Keratinocyte (primary cell): ENCODE results near the gene PIP4K2B. TPM values are rescaled to one million over a fixed set of nuclear protein-coding genes. Genes with fewer than 3 reads are reported as not detected.

Experiments used
- DNase-seq: peaks from one replicate; pipeline ENCODE4 v3.0.0-alpha.2; 2011; ENCODE audit warnings: low read depth, missing footprints, low spot score
- FAIRE-seq: peaks from 2 replicates; lab custom pipeline; 2011; peaks lifted over from hg19 to GRCh38; lab: Jason Lieb, UNC
- H2AFZ ChIP-seq: 2 replicates; pipeline ENCODE4 v1.6.0; 2012; ENCODE audit warnings: low read length, control low read depth, inconsistent platforms; ENCODE audit not compliant: control insufficient read depth
- H3K27ac ChIP-seq: 2 replicates; pipeline ENCODE4 v1.5.1; 2011; ENCODE audit warnings: low read length; ENCODE audit not compliant: control insufficient read depth, insufficient read depth
- H3K27me3 ChIP-seq: 3 replicates; pipeline ENCODE4 v1.6.0; 2011; ENCODE audit warnings: low read length; ENCODE audit not compliant: control insufficient read depth, insufficient read depth; ENCODE audit errors: extremely low read depth
- H3K36me3 ChIP-seq, 2 experiments: 2 replicates in 1 of 2; 3 replicates in 1 of 2; pipeline ENCODE4 v1.5.1; 2011; ENCODE audit warnings: low read length in 2 of 2, mild to moderate bottlenecking in 1 of 2; ENCODE audit not compliant: control insufficient read depth in 2 of 2, insufficient read depth in 2 of 2; ENCODE audit errors: extremely low read depth in 1 of 2
- H3K4me1 ChIP-seq: 3 replicates; pipeline ENCODE4 v1.5.1; 2011; ENCODE audit warnings: low read length; ENCODE audit not compliant: control insufficient read depth, insufficient read depth; ENCODE audit errors: extremely low read depth
- H3K4me2 ChIP-seq: 3 replicates; pipeline ENCODE4 v1.6.0; 2011; ENCODE audit warnings: low read depth, low read length; ENCODE audit not compliant: control insufficient read depth, insufficient read depth; ENCODE audit errors: extremely low read depth
- H3K4me3 ChIP-seq, 3 experiments: fragments of 200-600 bp in 1 of 3; sonication (generic) in 1 of 3; 2 replicates in 2 of 3; 3 replicates in 1 of 3; pipeline ENCODE4 v1.5.1; 2011 to 2016; ENCODE audit warnings: low read length in 3 of 3, mild to moderate bottlenecking in 3 of 3, control low read depth in 2 of 3, inconsistent platforms in 1 of 3, low read depth in 1 of 3, mixed read lengths in 1 of 3, mixed run types in 1 of 3, moderate library complexity in 1 of 3; ENCODE audit not compliant: control insufficient read depth in 2 of 3, insufficient read depth in 2 of 3; ENCODE audit errors: extremely low read depth in 1 of 3
- H3K79me2 ChIP-seq: 2 replicates; pipeline ENCODE4 v1.6.0; 2012; ENCODE audit warnings: low read length; ENCODE audit not compliant: control insufficient read depth, insufficient read depth
- H3K9ac ChIP-seq: 3 replicates; pipeline ENCODE4 v1.6.0; 2011; ENCODE audit warnings: low read length; ENCODE audit not compliant: control insufficient read depth, insufficient read depth; ENCODE audit errors: extremely low read depth
- H3K9me1 ChIP-seq: 3 replicates; pipeline ENCODE4 v1.6.0; 2011; ENCODE audit warnings: low read length; ENCODE audit not compliant: control insufficient read depth, insufficient read depth; ENCODE audit errors: extremely low read depth
- H3K9me3 ChIP-seq: 2 replicates; pipeline ENCODE4 v1.5.1; 2012; ENCODE audit warnings: low read depth, low read length; ENCODE audit not compliant: control insufficient read depth
- H4K20me1 ChIP-seq: 3 replicates; pipeline ENCODE4 v1.6.0; 2011; ENCODE audit warnings: low read length; ENCODE audit not compliant: control insufficient read depth, insufficient read depth; ENCODE audit errors: extremely low read depth
- EZH2 ChIP-seq: IDR thresholded peaks from one replicate; pipeline ENCODE4 v1.6.1; 2012; ENCODE audit warnings: inconsistent platforms, mild to moderate bottlenecking, low read length, moderate library complexity
- dilution Hi-C: fragments of 300-500 bp; cut with MboI; formaldehyde crosslinking; loops from one replicate; pipeline ENCODE4 v1.7.0; 2020; ENCODE audit warnings: low sequenced_read_pairs; ENCODE audit not compliant: extremely low pct_ligation_motif_present
- polyA plus RNA-seq, 5 experiments: library from polyadenylated mRNA; depleted of rRNA in 3 of 5; stranded (reverse) in 3 of 5; stranded (forward) in 1 of 5; unstranded in 1 of 5; fragments of >200 nt; gene quantifications; 1 replicate in 1 of 5; 2 replicates in 3 of 5; 3 replicates in 1 of 5; pipeline versions ENCODE4 v1.2.1 to v1.2.3, GENCODE V29; 2011 to 2012; ENCODE audit warnings: missing spikeins in 2 of 5, low read depth in 1 of 5, low replicate concordance in 1 of 5
- TF ChIP-seq, protein P1 (sequence below), 3 experiments: IDR thresholded peaks in 1 of 3; conservative IDR thresholded peaks in 1 of 3; optimal IDR thresholded peaks in 1 of 3; 2 replicates in 2 of 3; 3 replicates in 1 of 3; pipeline versions ENCODE3 to v1.5.1; 2011; ENCODE audit warnings: low read length in 3 of 3, mild to moderate bottlenecking in 3 of 3, moderate library complexity in 2 of 3, control low read depth in 1 of 3, inconsistent platforms in 1 of 3; ENCODE audit not compliant: insufficient read depth in 2 of 3; ENCODE audit errors: extremely low read depth in 1 of 3

Gene PIP4K2B
- polyA plus RNA-seq, 1 donor (not counting 4 experiments of a cell fraction or from before 2014, with no cell fraction given) = 26.4 TPM

GRCh38 chr17:38738686-38739085, 60.7 kb downstream of the PIP4K2B start:
- no peak for DNase-seq
- Histone ChIP-seq H3K36me3 (peaks cover 12 to 24% of the 10 kb centered on the region in 2 experiments), H3K9ac (no peak overlapping the region), H3K9me3 (no peaks in the 10 kb centered on the region), H3K79me2 (peaks cover 28% of the 10 kb centered on the region), H3K4me1 (peaks cover 13% of the 10 kb centered on the region), H3K4me3 (no peak overlapping the region), H4K20me1 (peaks cover 4% of the 10 kb centered on the region), H3K9me1 (no peaks in the 10 kb centered on the region), H2AFZ (no peak overlapping the region), H3K27ac (no peak overlapping the region), H3K27me3 (no peaks in the 10 kb centered on the region), H3K4me2 (no peak overlapping the region)
- TF ChIP-seq, protein P1, sequence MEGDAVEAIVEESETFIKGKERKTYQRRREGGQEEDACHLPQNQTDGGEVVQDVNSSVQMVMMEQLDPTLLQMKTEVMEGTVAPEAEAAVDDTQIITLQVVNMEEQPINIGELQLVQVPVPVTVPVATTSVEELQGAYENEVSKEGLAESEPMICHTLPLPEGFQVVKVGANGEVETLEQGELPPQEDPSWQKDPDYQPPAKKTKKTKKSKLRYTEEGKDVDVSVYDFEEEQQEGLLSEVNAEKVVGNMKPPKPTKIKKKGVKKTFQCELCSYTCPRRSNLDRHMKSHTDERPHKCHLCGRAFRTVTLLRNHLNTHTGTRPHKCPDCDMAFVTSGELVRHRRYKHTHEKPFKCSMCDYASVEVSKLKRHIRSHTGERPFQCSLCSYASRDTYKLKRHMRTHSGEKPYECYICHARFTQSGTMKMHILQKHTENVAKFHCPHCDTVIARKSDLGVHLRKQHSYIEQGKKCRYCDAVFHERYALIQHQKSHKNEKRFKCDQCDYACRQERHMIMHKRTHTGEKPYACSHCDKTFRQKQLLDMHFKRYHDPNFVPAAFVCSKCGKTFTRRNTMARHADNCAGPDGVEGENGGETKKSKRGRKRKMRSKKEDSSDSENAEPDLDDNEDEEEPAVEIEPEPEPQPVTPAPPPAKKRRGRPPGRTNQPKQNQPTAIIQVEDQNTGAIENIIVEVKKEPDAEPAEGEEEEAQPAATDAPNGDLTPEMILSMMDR (optimal IDR thresholded peaks at IDR 0.05 in 1 of 3, IDR thresholded peaks at IDR 0.05 in 1 of 3, conservative IDR thresholded peaks at IDR 0.05 in 1 of 3; ENCODE audit: extremely low read depth in 1 of 3, insufficient read depth in 2 of 3, low read length in 3 of 3) = no peak
- dilution Hi-C loops = no loop called here
- FAIRE-seq = no peak

DNA sequence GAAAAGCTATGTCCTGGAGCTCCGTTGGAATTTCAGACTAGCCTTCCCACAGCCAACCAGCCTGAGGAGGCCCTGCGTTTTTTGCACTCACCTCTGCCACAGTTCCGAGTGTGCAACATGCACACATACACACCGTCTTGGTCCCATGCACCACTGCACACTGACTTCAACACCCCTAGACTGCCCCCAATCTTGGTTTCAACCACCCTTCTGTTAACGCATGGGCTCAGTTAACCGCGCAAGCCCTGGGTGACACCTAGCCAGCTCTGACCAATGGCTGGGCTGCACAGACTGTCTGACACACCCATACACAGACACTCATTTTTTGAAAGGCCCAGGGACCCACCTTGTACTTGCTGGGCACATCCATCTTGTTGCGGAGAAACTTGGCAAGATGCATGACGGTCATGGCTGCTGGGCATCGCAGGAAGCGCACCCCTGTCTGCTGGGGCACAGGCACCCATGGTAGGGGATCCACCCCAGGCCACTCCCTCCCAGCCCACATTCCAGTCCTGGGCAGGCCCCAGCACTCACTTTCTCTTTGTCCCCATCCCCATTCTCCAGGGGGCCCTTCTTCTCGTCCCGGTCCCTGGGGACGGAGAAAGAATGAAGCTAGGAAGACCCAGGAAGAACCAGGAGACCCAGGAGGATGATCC, 61.2 kb downstream of the PIP4K2B start:
- FAIRE-seq = no peak
- H3K36me3 ChIP-seq = peaks cover 17 to 29% of the 10 kb centered on the region in 2 experiments

More for the DNA sequence above, 61.2 kb downstream of the PIP4K2B start:
- H3K9ac ChIP-seq = no peak overlapping the region
- H3K79me2 ChIP-seq = peaks cover 22% of the 10 kb centered on the region
- no peak overlapping the region for H3K27ac ChIP-seq
- no peak for DNase-seq
- H3K27me3 ChIP-seq = no peaks in the 10 kb centered on the region
- H4K20me1 ChIP-seq = peaks cover 4% of the 10 kb centered on the region
- H3K4me3 ChIP-seq = no peak overlapping the region
- H3K9me1 ChIP-seq = no peaks in the 10 kb centered on the region
- no peak overlapping the region for H2AFZ ChIP-seq
- no peak for TF ChIP-seq EZH2
- TF ChIP-seq, protein P1 (optimal IDR thresholded peaks at IDR 0.05 in 1 of 3, IDR thresholded peaks at IDR 0.05 in 1 of 3, conservative IDR thresholded peaks at IDR 0.05 in 1 of 3; ENCODE audit: extremely low read depth in 1 of 3, insufficient read depth in 2 of 3, low read length in 3 of 3) = no peak
- dilution Hi-C loops = no loop called here
- no peak overlapping the region for H3K4me2 ChIP-seq
- H3K9me3 ChIP-seq = no peaks in the 10 kb centered on the region
- peaks cover 10% of the 10 kb centered on the region for H3K4me1 ChIP-seq
